Measurements from ENCODE around the gene PTPRN2.

DNA sequence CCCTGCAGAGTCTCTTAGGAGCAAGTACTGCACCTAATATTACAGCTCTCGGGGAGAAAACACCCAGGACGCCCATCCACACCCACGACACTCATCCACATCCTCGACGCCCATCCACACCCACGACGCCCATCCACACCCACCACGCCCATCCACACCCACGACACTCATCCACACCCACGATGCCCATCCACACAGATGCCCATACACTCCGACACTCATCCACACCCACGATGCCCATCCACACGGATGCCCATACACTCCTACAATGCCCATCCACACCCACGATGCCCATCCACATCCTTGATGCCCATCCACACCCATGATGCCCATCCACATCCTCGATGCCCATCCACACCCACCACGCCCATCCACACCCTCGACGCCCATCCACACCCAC is 503.1 kb downstream of the PTPRN2 start:
- TF ChIP-seq, protein P1, sequence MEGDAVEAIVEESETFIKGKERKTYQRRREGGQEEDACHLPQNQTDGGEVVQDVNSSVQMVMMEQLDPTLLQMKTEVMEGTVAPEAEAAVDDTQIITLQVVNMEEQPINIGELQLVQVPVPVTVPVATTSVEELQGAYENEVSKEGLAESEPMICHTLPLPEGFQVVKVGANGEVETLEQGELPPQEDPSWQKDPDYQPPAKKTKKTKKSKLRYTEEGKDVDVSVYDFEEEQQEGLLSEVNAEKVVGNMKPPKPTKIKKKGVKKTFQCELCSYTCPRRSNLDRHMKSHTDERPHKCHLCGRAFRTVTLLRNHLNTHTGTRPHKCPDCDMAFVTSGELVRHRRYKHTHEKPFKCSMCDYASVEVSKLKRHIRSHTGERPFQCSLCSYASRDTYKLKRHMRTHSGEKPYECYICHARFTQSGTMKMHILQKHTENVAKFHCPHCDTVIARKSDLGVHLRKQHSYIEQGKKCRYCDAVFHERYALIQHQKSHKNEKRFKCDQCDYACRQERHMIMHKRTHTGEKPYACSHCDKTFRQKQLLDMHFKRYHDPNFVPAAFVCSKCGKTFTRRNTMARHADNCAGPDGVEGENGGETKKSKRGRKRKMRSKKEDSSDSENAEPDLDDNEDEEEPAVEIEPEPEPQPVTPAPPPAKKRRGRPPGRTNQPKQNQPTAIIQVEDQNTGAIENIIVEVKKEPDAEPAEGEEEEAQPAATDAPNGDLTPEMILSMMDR (IDR thresholded peaks at IDR 0.05) = no peak
- TF ChIP-seq POLR2A (IDR thresholded peaks at IDR 0.05) = no peak
